Measurements from ENCODE around the gene SPATA21. TPM values are rescaled to one million over a fixed set of nuclear protein-coding genes. Genes with fewer than 3 reads are reported as not detected.

The SPATA21 gene
- total and polyA plus RNA-seq, 10 of the 15 experiments (the other 5 are each of a cell fraction or from before 2014, with no cell fraction given), result 0.05 to 1.1 (median 0.24) TPM; not detected in 1

- DNase-seq (ENCODE audit: low read depth, low spot score) (no peak), FAIRE-seq (no peak), ATAC-seq (no peak)
- RAD21 ChIA-PET (ENCODE audit: unreplicated experiment), result no interaction called here
- H3K27ac ChIP-seq (ENCODE audit: control insufficient read depth, insufficient read depth), result no peak overlapping the region
- no peaks in the 10 kb centered on the region for H3K27me3 ChIP-seq (replicated peaks in 1 of 2; ENCODE audit: control insufficient read depth in 2 of 2, insufficient read depth in 2 of 2, low read length in 1 of 2)
- H2AFZ ChIP-seq (ENCODE audit: control insufficient read depth, low read depth, low read length), result no peak overlapping the region
- WGBS (ENCODE audit: insufficient coverage, insufficient replicate concordance, low lambda C conversion rate, missing lambda C conversion rate), result 20% methylated on average over 2 of the region's 2 CpGs
- no peaks in the 10 kb centered on the region for H3K9me3 ChIP-seq (replicated peaks; ENCODE audit: control insufficient read depth, insufficient read depth, low read length)
- H3K4me1 ChIP-seq (ENCODE audit: control insufficient read depth, insufficient read depth, low read length), result peaks cover 14% of the 10 kb centered on the region
- SMC1A ChIA-PET (ENCODE audit: uncharacterized antibody, unreplicated experiment), result interaction anchor here (2.2 kb wide), 1 partner anchor 36 kb away, joined by 8 read pairs; no protein-coding TSS in a partner anchor
- TF ChIP-seq RAD21 (IDR thresholded peaks at IDR 0.05; ENCODE audit: insufficient read depth, low read depth, low read length) (no peak), BCL3 (IDR thresholded peaks at IDR 0.05; ENCODE audit: borderline replicate concordance, insufficient read depth, low read depth, low read length, poor library complexity, severe bottlenecking) (no peak), PBX3 (IDR thresholded peaks at IDR 0.05; ENCODE audit: insufficient replicate concordance, low read depth, low read length) (no peak), SMC3 (IDR thresholded peaks at IDR 0.05; ENCODE audit: borderline replicate concordance, low read length) (no peak), BRCA1 (IDR thresholded peaks at IDR 0.05; ENCODE audit: low read depth, low read length) (no peak), HSF1 (IDR thresholded peaks at IDR 0.05; ENCODE audit: low read depth, low read length) (no peak), MYB (IDR thresholded peaks at IDR 0.05; ENCODE audit: borderline replicate concordance, low read depth, low read length) (no peak), YBX1 (IDR thresholded peaks at IDR 0.05) (no peak), SIX5 (IDR thresholded peaks at IDR 0.05; ENCODE audit: low read depth, low read length, severe bottlenecking) (no peak), STAT3 (IDR thresholded peaks at IDR 0.05; ENCODE audit: low read depth, low read length) (no peak), SUPT20H (IDR thresholded peaks at IDR 0.05; ENCODE audit: borderline replicate concordance, control insufficient read depth, low read depth, low read length) (no peak), BHLHE40 (IDR thresholded peaks at IDR 0.05; ENCODE audit: borderline replicate concordance in 1 of 2, low read depth in 2 of 2, low read length in 1 of 2) (no peak), CHD4 (IDR thresholded peaks at IDR 0.05) (no peak), MEF2B (IDR thresholded peaks at IDR 0.05; ENCODE audit: partially characterized antibody, poor library complexity, severe bottlenecking) (no peak), SREBF2 (IDR thresholded peaks at IDR 0.05; ENCODE audit: low read length) (no peak), ATF2 (IDR thresholded peaks at IDR 0.05; ENCODE audit: low read length) (no peak), EGR1 (IDR thresholded peaks at IDR 0.05; ENCODE audit: borderline replicate concordance in 1 of 2, low read depth in 2 of 2, low read length in 2 of 2) (no peak)
- CTCF ChIA-PET, result interaction anchor here (1.6 to 6.9 kb wide), 2 partner anchors 12 to 86 kb away, joined by 4 to 40 read pairs; partner anchors contain the start of gene FBXO42
- BruUV-seq (replicated peaks), result no TSS peak
- H4K20me1 ChIP-seq (ENCODE audit: control insufficient read depth, insufficient read depth), result no peaks in the 10 kb centered on the region
- intact Hi-C loops (cut with micrococcal nuclease; ENCODE audit: unreplicated experiment) (no loop called here), in situ Hi-C loops (cut with MboI) (no loop called here)
- no peak overlapping the region for H3K4me2 ChIP-seq (ENCODE audit: control insufficient read depth, insufficient read depth)
- H3K9ac ChIP-seq (ENCODE audit: control insufficient read depth, insufficient read depth, low read length), result no peak overlapping the region
- H3K4me3 ChIP-seq, result no peak overlapping the region
- peaks cover 28% of the 10 kb centered on the region for H3K79me2 ChIP-seq (ENCODE audit: control insufficient read depth, insufficient read depth, low read length)
- POLR2A ChIA-PET, result interaction anchor here (0.6 to 0.9 kb wide), 2 partner anchors 12 to 366 kb away, joined by 3 read pairs; no protein-coding TSS in a partner anchor
- peaks cover 0 to 1% of the 10 kb centered on the region in 2 experiments; a peak in 1 of 4 replicates for H3K36me3 ChIP-seq (ENCODE audit: control insufficient read depth in 2 of 2, insufficient read depth in 2 of 2, low read length in 1 of 2)
Measured at GRCh38 chr1:16438516-16438915, 1.3 kb upstream of the SPATA21 start.

Measured in GM12878 (cell line).